BLaER1 (cell line): ENCODE measurements around the gene ADARB1.

Source experiments
- H3K27ac ChIP-seq: shearing (Covaris generic); formaldehyde crosslinking; 2 replicates; pipeline ENCODE4 v1.8.1; 2022
- H3K27me3 ChIP-seq: shearing (Covaris generic); formaldehyde crosslinking; 2 replicates; pipeline ENCODE4 v1.8.1; 2022
- H3K36me3 ChIP-seq: shearing (Covaris generic); formaldehyde crosslinking; 2 replicates; pipeline ENCODE4 v1.8.1; 2022
- H3K4me1 ChIP-seq: shearing (Covaris generic); formaldehyde crosslinking; 2 replicates; pipeline ENCODE4 v1.8.1; 2022
- H3K4me2 ChIP-seq: shearing (Covaris generic); formaldehyde crosslinking; 2 replicates; pipeline ENCODE4 v1.8.1; 2022
- H3K4me3 ChIP-seq: shearing (Covaris generic); formaldehyde crosslinking; 2 replicates; pipeline ENCODE4 v1.8.1; 2022
- H3K9ac ChIP-seq: shearing (Covaris generic); formaldehyde crosslinking; 2 replicates; pipeline ENCODE4 v1.8.1; 2022
- H3K9me3 ChIP-seq: shearing (Covaris generic); formaldehyde crosslinking; 2 replicates; pipeline ENCODE4 v1.8.1; 2022
- H4K20me1 ChIP-seq: shearing (Covaris generic); formaldehyde crosslinking; 2 replicates; pipeline ENCODE4 v1.8.1; 2022
- Cebpa-rat ChIP-seq: shearing (Covaris generic); IDR thresholded peaks from 2 replicates; pipeline ENCODE4 v1.8.1; 2022

The ADARB1 gene

DNA sequence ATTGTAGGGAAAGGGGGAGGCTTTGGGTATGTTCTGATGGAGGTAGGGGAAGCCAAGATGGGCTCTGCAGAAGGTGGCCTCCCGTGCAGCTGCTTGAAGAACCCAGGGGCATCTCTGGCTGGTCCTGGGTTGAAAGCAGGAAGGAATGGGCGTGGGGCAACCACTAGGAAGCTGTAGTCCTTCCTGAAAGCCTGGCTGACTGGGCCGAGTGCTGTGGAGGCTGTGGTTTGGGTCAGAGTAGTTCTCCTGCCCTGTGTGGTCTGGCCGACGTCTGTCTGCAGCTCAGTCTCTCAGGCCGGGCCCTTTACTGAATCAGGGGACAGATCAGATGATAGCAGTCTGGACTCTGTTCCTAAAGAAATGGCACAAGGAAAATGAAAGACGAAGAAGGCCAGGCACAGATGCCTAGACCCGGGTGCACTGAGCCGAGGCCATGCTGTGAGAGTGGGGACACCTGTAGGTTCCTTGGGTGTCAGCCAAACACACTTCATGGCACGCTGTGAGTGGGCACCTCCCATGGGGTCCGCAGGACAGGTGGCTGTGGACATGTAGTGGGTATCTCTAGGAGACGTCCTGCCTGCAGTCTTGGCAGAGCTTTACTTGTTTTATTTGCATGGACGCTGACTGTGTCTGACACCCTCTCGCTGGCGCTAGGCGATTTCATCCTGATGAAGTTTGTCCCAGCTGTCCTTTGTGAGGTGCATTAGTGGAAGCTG, 126.4 kb downstream of the ADARB1 start:
- H3K36me3 ChIP-seq = peaks cover 85% of the 10 kb centered on the region
- peaks cover 36% of the 10 kb centered on the region; the same call in 1 of the 2 replicates for H4K20me1 ChIP-seq
- H3K4me2 ChIP-seq = peak overlapping the region; percentile 69
- H3K4me1 ChIP-seq = peaks cover 48% of the 10 kb centered on the region
- no peak for TF ChIP-seq Cebpa-rat
- no peak overlapping the region for H3K4me3 ChIP-seq
- H3K27ac ChIP-seq = peak overlapping the region; percentile 24
- no peak overlapping the region for H3K9ac ChIP-seq
- H3K9me3 ChIP-seq = no peaks in the 10 kb centered on the region
- H3K27me3 ChIP-seq = no peaks in the 10 kb centered on the region

DNA sequence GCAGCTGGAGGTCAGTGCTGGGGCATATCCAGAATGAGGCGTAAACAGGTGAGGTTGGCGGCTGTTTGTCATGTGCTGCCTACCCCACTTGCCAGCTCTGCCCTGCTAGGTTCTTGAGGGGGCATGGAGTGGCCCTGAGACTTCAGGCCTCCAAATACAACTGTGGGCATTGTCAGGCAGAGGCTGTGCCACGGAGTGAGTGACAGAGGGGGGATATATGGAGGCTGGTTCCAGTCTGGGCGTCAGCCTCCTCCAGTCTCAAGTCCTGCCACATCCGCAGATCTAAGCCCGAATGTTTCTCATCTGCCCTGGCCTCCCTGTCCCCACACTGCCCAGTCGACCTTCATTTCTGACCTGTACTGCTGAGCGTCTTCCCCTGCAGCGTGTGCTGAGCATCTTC, 128.0 kb downstream of the ADARB1 start:
- H3K9ac ChIP-seq = no peak overlapping the region
- no peak for TF ChIP-seq Cebpa-rat
- peaks cover 82% of the 10 kb centered on the region for H3K36me3 ChIP-seq
- peaks cover 48% of the 10 kb centered on the region for H3K4me1 ChIP-seq
- no peak overlapping the region for H3K27ac ChIP-seq
- no peak overlapping the region for H3K4me3 ChIP-seq
- no peaks in the 10 kb centered on the region for H3K27me3 ChIP-seq
- no peak overlapping the region for H3K4me2 ChIP-seq
- peaks cover 36% of the 10 kb centered on the region; the same call in 1 of the 2 replicates for H4K20me1 ChIP-seq
- H3K9me3 ChIP-seq = no peaks in the 10 kb centered on the region

DNA sequence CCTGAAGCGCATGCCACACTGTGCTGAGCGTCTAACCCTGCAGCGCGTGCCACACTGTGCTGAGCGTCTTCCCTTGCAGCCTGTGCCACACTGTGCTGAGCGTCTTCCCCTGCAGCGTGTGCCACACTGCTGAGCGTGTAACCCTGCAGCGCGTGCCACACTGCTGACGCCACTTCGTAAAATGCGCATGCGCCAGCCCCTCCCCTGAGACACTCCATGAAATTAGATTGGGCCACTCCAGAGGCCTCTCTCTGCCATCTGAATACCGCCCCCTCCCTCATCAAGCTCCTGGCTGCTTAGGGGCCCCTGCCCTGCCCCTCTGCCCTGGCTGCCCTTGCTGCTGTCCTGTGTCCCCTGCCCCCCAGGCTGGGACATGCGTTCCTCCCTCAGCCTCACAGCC, 128.5 kb downstream of the ADARB1 start:
- Histone ChIP-seq H3K9me3 (no peaks in the 10 kb centered on the region), H3K4me3 (no peak overlapping the region), H3K27me3 (no peaks in the 10 kb centered on the region), H3K27ac (no peak overlapping the region), H4K20me1 (peaks cover 36% of the 10 kb centered on the region; the same call in 1 of the 2 replicates), H3K36me3 (peaks cover 82% of the 10 kb centered on the region), H3K4me1 (peaks cover 48% of the 10 kb centered on the region), H3K9ac (no peak overlapping the region), H3K4me2 (peak overlapping the region; percentile 48; the same call in 1 of the 2 replicates)
- no peak for TF ChIP-seq Cebpa-rat

DNA sequence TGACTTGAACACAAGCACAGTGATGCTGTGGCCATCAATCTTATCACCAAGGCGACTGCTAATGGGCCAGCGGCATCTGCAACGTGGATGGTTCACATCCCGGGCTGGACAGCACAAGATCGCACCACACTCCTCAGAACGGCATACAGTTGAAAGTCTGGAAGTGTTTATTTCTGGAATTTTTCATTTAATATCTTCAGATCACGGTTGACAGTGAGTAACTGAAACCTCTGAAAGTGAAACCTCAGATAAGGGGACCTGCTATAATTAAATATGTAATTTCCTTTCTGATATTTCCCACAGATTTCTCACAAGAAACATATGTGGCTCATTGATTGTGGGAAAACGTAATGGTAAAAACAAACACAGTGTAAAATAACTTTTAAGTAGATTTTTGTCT, 129.6 kb downstream of the ADARB1 start:
- no peak for TF ChIP-seq Cebpa-rat
- H3K4me1 ChIP-seq = peaks cover 47% of the 10 kb centered on the region
- no peaks in the 10 kb centered on the region for H3K27me3 ChIP-seq
- H3K9ac ChIP-seq = peak overlapping the region; percentile 17; the same call in 1 of the 2 replicates
- no peaks in the 10 kb centered on the region for H3K9me3 ChIP-seq
- H3K36me3 ChIP-seq = peaks cover 82% of the 10 kb centered on the region
- H3K4me3 ChIP-seq = no peak overlapping the region
- H4K20me1 ChIP-seq = peaks cover 36% of the 10 kb centered on the region; the same call in 1 of the 2 replicates
- peak overlapping the region; percentile 48 for H3K4me2 ChIP-seq
- peak overlapping the region; percentile 4; the same call in 1 of the 2 replicates for H3K27ac ChIP-seq

DNA sequence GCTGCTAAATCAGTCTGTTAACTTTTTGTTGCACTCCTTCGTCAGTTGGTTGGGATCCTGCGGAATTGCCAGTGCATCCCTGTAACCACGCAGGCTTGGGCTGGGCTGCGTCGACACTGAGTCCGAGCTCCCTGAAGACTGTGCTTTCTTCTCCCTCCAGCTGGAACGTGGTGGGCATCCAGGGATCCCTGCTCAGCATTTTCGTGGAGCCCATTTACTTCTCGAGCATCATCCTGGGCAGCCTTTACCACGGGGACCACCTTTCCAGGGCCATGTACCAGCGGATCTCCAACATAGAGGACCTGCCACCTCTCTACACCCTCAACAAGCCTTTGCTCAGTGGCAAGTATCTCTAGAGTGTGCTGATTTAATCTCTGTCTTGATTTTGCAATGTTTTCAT, 130.0 kb downstream of the ADARB1 start:
- H3K27ac ChIP-seq = peak overlapping the region; percentile 4; the same call in 1 of the 2 replicates
- H3K27me3 ChIP-seq = no peaks in the 10 kb centered on the region
- H3K36me3 ChIP-seq = peaks cover 81% of the 10 kb centered on the region
- no peaks in the 10 kb centered on the region for H3K9me3 ChIP-seq
- no peak overlapping the region for H3K9ac ChIP-seq
- TF ChIP-seq Cebpa-rat = no peak
- no peak overlapping the region for H3K4me3 ChIP-seq
- peak overlapping the region; percentile 48 for H3K4me2 ChIP-seq
- H3K4me1 ChIP-seq = peaks cover 43% of the 10 kb centered on the region
- H4K20me1 ChIP-seq = peaks cover 36% of the 10 kb centered on the region; the same call in 1 of the 2 replicates

DNA sequence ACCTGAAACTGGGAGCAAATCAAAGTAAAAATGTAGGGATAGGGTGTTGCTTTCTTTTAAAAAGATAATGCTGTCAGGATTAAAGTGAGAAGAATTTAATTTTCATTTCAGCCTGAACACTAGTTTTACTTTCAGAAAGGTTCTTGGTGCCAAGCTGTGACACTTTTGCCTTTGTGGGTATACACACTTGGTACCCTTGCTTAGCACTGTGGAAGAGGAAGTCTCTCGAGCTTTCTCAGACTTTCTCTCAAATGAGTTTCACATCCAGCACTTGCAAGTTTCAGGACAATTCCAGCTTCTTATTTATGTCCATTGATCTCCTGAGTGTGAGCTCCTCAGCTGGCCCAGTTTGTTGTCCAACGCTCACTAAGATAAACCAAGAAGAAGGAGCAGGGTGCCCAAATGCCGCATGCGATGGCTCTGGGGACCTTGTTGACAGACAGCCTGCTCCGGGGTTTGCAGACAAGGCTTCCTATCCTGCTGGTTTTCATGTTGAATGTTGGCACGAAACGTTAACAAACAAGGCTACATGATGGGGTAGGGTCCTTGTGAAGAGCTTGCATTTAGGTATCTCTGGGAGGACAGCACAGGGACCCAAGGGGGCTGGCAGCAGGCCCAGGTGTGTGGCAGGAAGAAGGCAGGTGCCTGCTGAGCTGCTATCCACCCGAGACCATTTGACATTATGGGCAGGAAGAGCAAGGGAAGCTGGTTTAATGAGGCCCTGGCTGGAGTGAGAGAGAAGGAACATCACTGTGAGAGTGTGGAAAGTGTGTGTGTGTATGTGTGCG, 133.7 kb downstream of the ADARB1 start:
- Histone ChIP-seq H3K4me2 (no peak overlapping the region), H3K4me1 (peaks cover 16% of the 10 kb centered on the region), H3K9ac (no peak overlapping the region), H4K20me1 (peaks cover 17% of the 10 kb centered on the region; the same call in 1 of the 2 replicates), H3K9me3 (no peaks in the 10 kb centered on the region), H3K27ac (no peak overlapping the region), H3K27me3 (no peaks in the 10 kb centered on the region), H3K36me3 (peaks cover 91% of the 10 kb centered on the region), H3K4me3 (no peak overlapping the region)
- no peak for TF ChIP-seq Cebpa-rat

DNA sequence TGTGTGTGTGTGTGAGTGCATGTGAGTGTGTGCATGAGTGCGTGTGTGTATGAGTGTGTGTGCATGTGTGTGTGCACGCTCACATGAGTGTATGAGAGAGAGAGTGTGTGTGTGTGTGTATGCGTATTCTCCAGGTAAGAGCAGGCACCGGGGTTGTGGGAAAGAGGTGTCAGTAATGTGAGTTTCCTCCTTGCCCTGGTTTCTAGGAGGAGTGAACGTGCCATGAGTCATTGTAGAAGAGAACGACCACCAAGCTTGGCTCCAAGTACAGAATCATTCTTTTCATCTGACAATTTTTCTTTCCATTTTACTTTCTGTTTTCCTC, 134.2 kb downstream of the ADARB1 start:
- peaks cover 11% of the 10 kb centered on the region; the same call in 1 of the 2 replicates for H4K20me1 ChIP-seq
- no peak for TF ChIP-seq Cebpa-rat
- H3K4me3 ChIP-seq = no peak overlapping the region
- peaks cover 89% of the 10 kb centered on the region for H3K36me3 ChIP-seq
- H3K27me3 ChIP-seq = no peaks in the 10 kb centered on the region
- H3K27ac ChIP-seq = no peak overlapping the region
- H3K4me2 ChIP-seq = no peak overlapping the region
- H3K9me3 ChIP-seq = no peaks in the 10 kb centered on the region
- H3K4me1 ChIP-seq = peaks cover 11% of the 10 kb centered on the region
- H3K9ac ChIP-seq = no peak overlapping the region

DNA sequence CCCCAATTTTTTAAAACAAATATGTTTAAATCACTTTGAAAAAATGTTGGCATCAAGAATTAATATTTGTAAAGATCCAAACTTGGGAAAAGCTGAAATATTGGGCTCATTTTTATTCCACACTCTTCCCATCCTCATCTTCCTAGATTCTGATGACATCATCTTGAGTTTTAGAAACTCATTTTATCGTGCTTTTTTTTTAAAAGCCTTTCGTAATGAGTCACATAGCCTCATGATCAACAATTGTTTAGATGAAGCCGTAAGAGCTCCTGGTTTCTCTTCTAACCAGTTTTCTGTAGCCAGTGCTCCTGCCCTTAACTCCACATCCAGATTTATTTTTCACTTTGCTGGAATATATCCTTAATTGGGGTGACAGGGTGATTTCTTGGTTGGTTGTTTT, 134.7 kb downstream of the ADARB1 start:
- Histone ChIP-seq H3K27me3 (no peaks in the 10 kb centered on the region), H4K20me1 (peaks cover 8% of the 10 kb centered on the region; the same call in 1 of the 2 replicates), H3K4me3 (no peak overlapping the region), H3K4me1 (peaks cover 6% of the 10 kb centered on the region), H3K4me2 (no peak overlapping the region), H3K27ac (no peak overlapping the region), H3K36me3 (peaks cover 89% of the 10 kb centered on the region), H3K9ac (no peak overlapping the region), H3K9me3 (no peaks in the 10 kb centered on the region)
- no peak for TF ChIP-seq Cebpa-rat

DNA sequence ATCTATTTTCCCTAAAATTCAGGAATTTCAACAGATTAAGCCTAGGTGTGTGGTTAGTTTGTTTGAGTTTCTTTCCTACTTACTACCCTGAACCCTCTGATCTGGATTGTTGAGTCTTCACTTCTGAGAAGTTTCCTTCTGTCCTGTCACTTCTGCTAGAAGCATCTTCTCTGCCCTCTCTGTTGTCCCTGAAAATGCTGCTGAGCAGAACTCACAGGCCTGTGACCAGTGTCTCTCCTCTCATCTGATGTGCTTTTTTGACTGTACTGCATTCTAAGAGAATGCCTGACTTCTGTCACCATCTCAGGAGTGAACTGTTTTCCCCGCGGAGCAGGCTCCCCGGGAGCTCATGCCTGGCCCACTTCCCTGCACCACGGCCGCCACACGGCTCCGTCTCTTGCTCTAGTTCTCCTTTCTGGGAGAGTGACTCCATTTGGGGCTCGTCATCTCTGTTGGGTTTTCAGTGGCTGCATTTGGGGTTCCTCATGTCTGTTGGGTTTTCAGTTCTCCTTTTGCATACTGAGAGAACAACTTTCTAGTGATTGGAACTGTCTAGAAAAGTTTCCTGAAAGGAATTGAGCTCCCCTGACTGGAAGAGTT, 135.4 kb downstream of the ADARB1 start:
- TF ChIP-seq Cebpa-rat = no peak
- Histone ChIP-seq H3K9ac (no peak overlapping the region), H3K27ac (no peak overlapping the region), H3K4me3 (no peak overlapping the region), H3K4me1 (no peaks in the 10 kb centered on the region; the same call in 1 of the 2 replicates), H4K20me1 (peaks cover 8% of the 10 kb centered on the region; the same call in 1 of the 2 replicates), H3K27me3 (no peaks in the 10 kb centered on the region), H3K9me3 (peaks cover 3% of the 10 kb centered on the region; the same call in 1 of the 2 replicates), H3K4me2 (no peak overlapping the region), H3K36me3 (peaks cover 86% of the 10 kb centered on the region)
